Tibial artery (tissue), 4 donors: ENCODE data around the gene CLEC4C.

Source experiments
- DNase-seq, 2 donors: peaks; one replicate each; pipeline ENCODE4 v3.0.0-alpha.2; 2019
- H3K27ac ChIP-seq, 2 donors: fragments of 200-600 bp; sonication (generic) in 1 of 2; 1 replicate in 1 of 2; 2 replicates in 1 of 2; pipeline ENCODE4 v1.5.1; 2018 to 2019; ENCODE audit warnings: mild to moderate bottlenecking in 1 of 2
- H3K27me3 ChIP-seq, 2 donors: fragments of 200-600 bp; sonication (generic) in 1 of 2; one replicate each; pipeline versions ENCODE4 v1.5.1 to v1.6.0; 2016 to 2019
- H3K36me3 ChIP-seq, 3 donors: fragments of 200-600 bp; sonication (generic) in 2 of 3; one replicate each; pipeline ENCODE4 v1.5.1; 2016 to 2019; ENCODE audit warnings: mild to moderate bottlenecking in 2 of 3
- H3K4me1 ChIP-seq, 4 donors: fragments of 200-600 bp; sonication (generic) in 2 of 4; 1 replicate in 3 of 4; 2 replicates in 1 of 4; pipeline ENCODE4 v1.5.1; 2016 to 2019
- H3K4me3 ChIP-seq, 2 donors: fragments of 200-600 bp; sonication (generic) in 1 of 2; 1 replicate in 1 of 2; 2 replicates in 1 of 2; pipeline ENCODE4 v1.5.1; 2018 to 2019; ENCODE audit warnings: mild to moderate bottlenecking in 2 of 2
- H3K9me3 ChIP-seq, 3 donors: fragments of 200-600 bp; sonication (generic) in 1 of 3; one replicate each; pipeline ENCODE4 v1.5.1; 2016 to 2019
- CTCF ChIP-seq, 2 experiments: fragments of 200-600 bp in 1 of 2; fragments of 450-650 bp in 1 of 2; IDR thresholded peaks; one replicate each; pipeline ENCODE4 v1.5.1; 2017 to 2019; ENCODE audit warnings: antibody characterized with exemption in 2 of 2, mild to moderate bottlenecking in 1 of 2, moderate library complexity in 1 of 2
- intact Hi-C: fragments of 100-400 bp; cut with DNase I; formaldehyde crosslinking; loops from one replicate; pipeline ENCODE4 v1.15.0; 2023; ENCODE audit warnings: low total_unique reads

The CLEC4C gene

GRCh38 chr12:7729746-7730145 is 17.4 kb downstream of the CLEC4C start:
- H3K9me3 ChIP-seq: no peaks in the 10 kb centered on the region
- no peak for TF ChIP-seq CTCF (IDR thresholded peaks at IDR 0.05)
- no peaks in the 10 kb centered on the region for H3K36me3 ChIP-seq
- H3K4me1 ChIP-seq: no peaks in the 10 kb centered on the region
- no peaks in the 10 kb centered on the region for H3K27me3 ChIP-seq
- intact Hi-C loops: no loop called here
- no peak for DNase-seq
- H3K27ac ChIP-seq: no peak overlapping the region
- H3K4me3 ChIP-seq: no peak overlapping the region

GRCh38 chr12:7723926-7724325 is 23.2 kb downstream of the CLEC4C start:
- H3K27me3 ChIP-seq: peaks cover 0 to 13% of the 10 kb centered on the region in 2 donors
- no peaks in the 10 kb centered on the region for H3K36me3 ChIP-seq
- no peaks in the 10 kb centered on the region for H3K4me1 ChIP-seq
- H3K4me3 ChIP-seq: no peak overlapping the region
- H3K9me3 ChIP-seq: no peaks in the 10 kb centered on the region
- no peak for DNase-seq
- intact Hi-C loops: no loop called here
- no peak overlapping the region for H3K27ac ChIP-seq
- TF ChIP-seq CTCF (IDR thresholded peaks at IDR 0.05): no peak

- H3K36me3 ChIP-seq: no peaks in the 10 kb centered on the region
- no peak for TF ChIP-seq CTCF (IDR thresholded peaks at IDR 0.05)
- DNase-seq: no peak
- intact Hi-C loops: no loop called here
- no peak overlapping the region for H3K4me3 ChIP-seq
- peaks cover 0 to 17% of the 10 kb centered on the region in 2 donors for H3K27me3 ChIP-seq
- H3K4me1 ChIP-seq: no peaks in the 10 kb centered on the region
- no peaks in the 10 kb centered on the region for H3K9me3 ChIP-seq
- no peak overlapping the region for H3K27ac ChIP-seq
Measured at GRCh38 chr12:7719946-7720730, 27.0 kb downstream of the CLEC4C start.

- no peaks in the 10 kb centered on the region for H3K9me3 ChIP-seq
- DNase-seq: no peak
Measured at GRCh38 chr12:7716381-7716780, 30.8 kb downstream of the CLEC4C start.

GRCh38 chr12:7712841-7713442 is 34.2 kb downstream of the CLEC4C start:
- intact Hi-C loops: no loop called here
- H3K27me3 ChIP-seq: no peaks in the 10 kb centered on the region
- H3K4me1 ChIP-seq: no peaks in the 10 kb centered on the region
- no peaks in the 10 kb centered on the region for H3K9me3 ChIP-seq
- H3K36me3 ChIP-seq: no peaks in the 10 kb centered on the region
- no peak overlapping the region for H3K4me3 ChIP-seq
- DNase-seq: no peak
- no peak for TF ChIP-seq CTCF (IDR thresholded peaks at IDR 0.05)
- no peak overlapping the region for H3K27ac ChIP-seq

More at GRCh38 chr12:7716381-7716780, 30.8 kb downstream of the CLEC4C start:
- H3K27ac ChIP-seq: no peak overlapping the region
- peaks cover 0 to 8% of the 10 kb centered on the region in 2 donors for H3K27me3 ChIP-seq
- no peaks in the 10 kb centered on the region for H3K4me1 ChIP-seq
- H3K36me3 ChIP-seq: no peaks in the 10 kb centered on the region
- H3K4me3 ChIP-seq: no peak overlapping the region
- intact Hi-C loops: no loop called here
- no peak for TF ChIP-seq CTCF (IDR thresholded peaks at IDR 0.05)
